ENCODE measurements around the gene B3GALT6. TPM values are rescaled to one million over a fixed set of nuclear protein-coding genes. Genes with fewer than 3 reads are reported as not detected.

B3GALT6 gene
- total RNA-seq, 1 experiment from 2014 or later, result 27.1 TPM

DNA sequence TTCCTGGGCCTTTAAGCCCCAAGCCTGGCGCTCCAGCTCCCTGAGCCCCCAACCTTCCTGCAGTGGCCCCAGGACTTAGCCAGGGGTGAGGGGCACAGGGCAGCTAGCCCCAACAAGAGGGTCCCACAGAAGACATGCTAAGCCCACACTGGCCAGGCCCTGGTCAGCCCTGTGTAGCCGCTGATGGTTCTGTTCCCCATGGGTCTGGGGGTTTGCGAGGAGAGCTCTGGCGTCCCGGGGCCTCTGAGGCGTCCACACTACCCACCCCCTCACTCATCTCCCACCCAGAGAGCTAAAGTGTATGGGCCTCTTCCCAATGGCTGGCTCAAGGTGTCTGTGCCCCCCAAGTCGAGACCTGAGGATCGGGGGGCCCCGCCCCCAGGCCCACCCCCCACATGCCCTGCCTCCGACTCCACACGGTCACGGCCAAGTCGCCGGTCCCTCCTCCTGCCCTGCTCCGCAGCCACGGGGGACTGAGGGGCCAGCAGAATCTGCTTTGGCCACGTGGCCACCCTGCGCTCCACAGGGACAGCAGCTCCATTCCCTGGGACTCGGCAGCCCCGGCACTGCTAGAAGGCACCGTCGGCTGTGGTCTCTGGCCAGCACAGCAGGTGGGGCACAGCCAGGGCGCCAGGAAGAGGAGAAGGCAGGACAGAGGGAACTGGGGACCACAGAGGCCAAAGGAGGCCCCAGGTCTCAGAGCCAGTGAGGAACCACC, 33.5 kb upstream of the B3GALT6 start:
- H4K20me1 ChIP-seq (ENCODE audit: control insufficient read depth, insufficient read depth, insufficient read length), result no peaks in the 10 kb centered on the region
- no peaks in the 10 kb centered on the region for H3K4me1 ChIP-seq (ENCODE audit: insufficient read depth, low read length)
- H3K14ac ChIP-seq (ENCODE audit: insufficient read depth, low read length), result no peak overlapping the region
- H3K23ac ChIP-seq (ENCODE audit: insufficient read length, low read depth, low read length), result no peak overlapping the region
- no peaks in the 10 kb centered on the region for H3K79me1 ChIP-seq (ENCODE audit: insufficient read depth, low read depth, low read length, poor library complexity, severe bottlenecking)
- H2BK12ac ChIP-seq (ENCODE audit: insufficient read length, low read depth, low read length), result no peak overlapping the region
- H3T11ph ChIP-seq (ENCODE audit: low read length), result no peak overlapping the region
- H3K23me2 ChIP-seq (ENCODE audit: insufficient read length, low read depth, low read length, poor library complexity, severe bottlenecking), result no peaks in the 10 kb centered on the region
- no peak overlapping the region for H2AK5ac ChIP-seq (ENCODE audit: insufficient read length, low read length)
- H4K91ac ChIP-seq (ENCODE audit: insufficient read length, low read depth, low read length), result no peak overlapping the region
- no peaks in the 10 kb centered on the region for H3K79me2 ChIP-seq (ENCODE audit: insufficient read depth, low read length)
- no peak overlapping the region for H3K18ac ChIP-seq (ENCODE audit: insufficient read length, low read depth, low read length)
- Mint-ChIP-seq H3K27me3 (ENCODE audit: low read depth) (peaks cover 35% of the 10 kb centered on the region), H3K36me3 (ENCODE audit: insufficient read depth in 1 of 3, low read depth in 3 of 3) (no peaks in the 10 kb centered on the region), H3K4me3 (no peak overlapping the region), H3K9me3 (peaks cover 13 to 20% of the 10 kb centered on the region in 2 experiments), H3K27ac (no peak overlapping the region), H3K4me1 (peaks cover 3 to 4% of the 10 kb centered on the region in 2 experiments; a peak in 3 of 4 replicates)
- H2BK120ac ChIP-seq (ENCODE audit: low read depth, low read length, poor library complexity, severe bottlenecking), result no peak overlapping the region
- no peak overlapping the region for H4K8ac ChIP-seq (replicated peaks; ENCODE audit: insufficient read length, low read depth, low read length)
- DNase-seq, result peak; percentile 28
- H3K27me3 ChIP-seq (ENCODE audit: insufficient read depth, low read length), result no peaks in the 10 kb centered on the region
- no peak overlapping the region for H2BK5ac ChIP-seq (ENCODE audit: insufficient read length, low read length)
- TF ChIP-seq, protein P1, sequence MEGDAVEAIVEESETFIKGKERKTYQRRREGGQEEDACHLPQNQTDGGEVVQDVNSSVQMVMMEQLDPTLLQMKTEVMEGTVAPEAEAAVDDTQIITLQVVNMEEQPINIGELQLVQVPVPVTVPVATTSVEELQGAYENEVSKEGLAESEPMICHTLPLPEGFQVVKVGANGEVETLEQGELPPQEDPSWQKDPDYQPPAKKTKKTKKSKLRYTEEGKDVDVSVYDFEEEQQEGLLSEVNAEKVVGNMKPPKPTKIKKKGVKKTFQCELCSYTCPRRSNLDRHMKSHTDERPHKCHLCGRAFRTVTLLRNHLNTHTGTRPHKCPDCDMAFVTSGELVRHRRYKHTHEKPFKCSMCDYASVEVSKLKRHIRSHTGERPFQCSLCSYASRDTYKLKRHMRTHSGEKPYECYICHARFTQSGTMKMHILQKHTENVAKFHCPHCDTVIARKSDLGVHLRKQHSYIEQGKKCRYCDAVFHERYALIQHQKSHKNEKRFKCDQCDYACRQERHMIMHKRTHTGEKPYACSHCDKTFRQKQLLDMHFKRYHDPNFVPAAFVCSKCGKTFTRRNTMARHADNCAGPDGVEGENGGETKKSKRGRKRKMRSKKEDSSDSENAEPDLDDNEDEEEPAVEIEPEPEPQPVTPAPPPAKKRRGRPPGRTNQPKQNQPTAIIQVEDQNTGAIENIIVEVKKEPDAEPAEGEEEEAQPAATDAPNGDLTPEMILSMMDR (conservative IDR thresholded peaks at IDR 0.05), result no peak
- H3K4me2 ChIP-seq (ENCODE audit: insufficient read depth, insufficient read length, low read length), result no peak overlapping the region
- no peak overlapping the region for H2BK15ac ChIP-seq (ENCODE audit: low read depth, low read length)
- no peaks in the 10 kb centered on the region for H3K9me3 ChIP-seq (ENCODE audit: control insufficient read depth, low read depth, low read length)
- H2BK20ac ChIP-seq (ENCODE audit: low read depth, low read length, poor library complexity, severe bottlenecking), result no peak overlapping the region
- no peak overlapping the region for H2AFZ ChIP-seq (ENCODE audit: low read length)
- H3K4ac ChIP-seq (ENCODE audit: low read depth, low read length), result no peak overlapping the region
- no peak overlapping the region for H3K27ac ChIP-seq (ENCODE audit: insufficient read length, low read depth, low read length)
- WGBS (ENCODE audit: extremely low coverage, insufficient read length, low lambda C conversion rate), result no CpG with 5 or more reads among the region's 23 CpGs
- H3K56ac ChIP-seq (ENCODE audit: insufficient read length, low read depth, low read length), result no peak overlapping the region
- no peak overlapping the region for H4K5ac ChIP-seq (ENCODE audit: insufficient read length, low read depth, low read length)
- no peak overlapping the region for H3K9ac ChIP-seq (ENCODE audit: extremely low read depth, insufficient read length, low read length)

Measured in H9 (cell line).